ENCODE measurements around the gene GPX2. TPM values are rescaled to one million over a fixed set of nuclear protein-coding genes. Genes with fewer than 3 reads are reported as not detected.

GPX2 gene
- total RNA-seq, 1 donor from 2014 or later, result 0.63 TPM

GRCh38 chr14:64889352-64889751 is 53.2 kb downstream of the GPX2 start:
- TF ChIP-seq CTCF (IDR thresholded peaks at IDR 0.05; ENCODE audit: unreplicated experiment), result no peak
- H3K4me3 Mint-ChIP-seq, result no peak overlapping the region
- H3K27me3 Mint-ChIP-seq (ENCODE audit: low read depth), result peaks cover 32% of the 10 kb centered on the region
- no peaks in the 10 kb centered on the region for H3K36me3 Mint-ChIP-seq
- no peaks in the 10 kb centered on the region for H3K9me3 Mint-ChIP-seq
- H3K27ac Mint-ChIP-seq, result no peak overlapping the region
- no peak for DNase-seq (ENCODE audit: low spot score in 2 of 2, unreplicated experiment in 2 of 2)
- no peaks in the 10 kb centered on the region for H3K4me1 Mint-ChIP-seq

Other genes starting within 250 kb of the GPX2 start
- 141 to 142 TPM (median 142 TPM) in 3 replicates for gene PLEKHG3, start 238.3 kb downstream of the GPX2 start, total RNA-seq
- gene SPTB, start 62.8 kb downstream of the GPX2 start, total RNA-seq, result 8.1 to 9.0 TPM (median 8.9 TPM) in 3 replicates
- 43.5 to 45.8 TPM (median 45.1 TPM) in 3 replicates for gene CHURC1, start 28.3 kb downstream of the GPX2 start, total RNA-seq
- gene RAB15, start 29.6 kb upstream of the GPX2 start, total RNA-seq, result 23.1 to 25.0 TPM (median 24.5 TPM) in 3 replicates
- gene FNTB, start 44.1 kb upstream of the GPX2 start, total RNA-seq, result 37.5 to 47.6 TPM (median 45.7 TPM) in 3 replicates
- 73.1 to 87.9 TPM (median 83.2 TPM) in 3 replicates for gene MAX, start 159.8 kb upstream of the GPX2 start, total RNA-seq